Measurements from ENCODE around the gene IL18R1. TPM values are rescaled to one million over a fixed set of nuclear protein-coding genes. Genes with fewer than 3 reads are reported as not detected.
A peak's percentile ranks its signal among the peaks of the same experiment; 100 is the strongest.

Gene IL18R1
- total RNA-seq, 6 donors from 2014 or later: 9.4 to 46.9 (median 34.8) TPM

DNA sequence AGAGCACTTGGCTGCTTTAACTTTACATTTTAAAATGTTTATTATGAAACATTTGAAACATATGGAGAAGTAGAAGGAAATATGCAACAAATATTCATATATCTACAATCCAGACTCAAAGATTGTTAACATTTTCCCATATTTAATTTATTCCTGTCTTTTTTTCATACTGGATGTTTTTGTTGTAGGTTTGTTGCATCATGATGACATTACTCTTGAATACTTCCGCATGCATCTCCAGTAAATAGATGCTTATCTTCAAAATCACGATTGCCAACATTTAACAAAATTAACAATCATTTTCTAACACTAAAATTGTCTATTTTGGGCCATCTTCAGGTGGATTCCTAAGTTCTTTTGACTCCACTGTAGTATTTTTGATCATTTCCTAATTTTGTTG, 46.3 kb downstream of the IL18R1 start:
- Histone ChIP-seq H3K9me3 (no peaks in the 10 kb centered on the region), H3K27me3 (no peaks in the 10 kb centered on the region), H3K4me1 (no peaks in the 10 kb centered on the region), H3K36me3 (peaks cover 0 to 3% (median 0%) of the 10 kb centered on the region in 4 donors), H3K27ac (no peak overlapping the region), H3K4me3 (no peak overlapping the region)
- TF ChIP-seq POLR2AphosphoS5 (IDR thresholded peaks at IDR 0.05): no peak
- no peak for TF ChIP-seq EP300 (IDR thresholded peaks at IDR 0.05)
- DNase-seq (no peak), ATAC-seq (ENCODE audit: low FRiP score in 2 of 2) (no peak)
- 86 to 88% methylated on average over 2 of the region's 2 CpGs for WGBS, 2 donors

DNA sequence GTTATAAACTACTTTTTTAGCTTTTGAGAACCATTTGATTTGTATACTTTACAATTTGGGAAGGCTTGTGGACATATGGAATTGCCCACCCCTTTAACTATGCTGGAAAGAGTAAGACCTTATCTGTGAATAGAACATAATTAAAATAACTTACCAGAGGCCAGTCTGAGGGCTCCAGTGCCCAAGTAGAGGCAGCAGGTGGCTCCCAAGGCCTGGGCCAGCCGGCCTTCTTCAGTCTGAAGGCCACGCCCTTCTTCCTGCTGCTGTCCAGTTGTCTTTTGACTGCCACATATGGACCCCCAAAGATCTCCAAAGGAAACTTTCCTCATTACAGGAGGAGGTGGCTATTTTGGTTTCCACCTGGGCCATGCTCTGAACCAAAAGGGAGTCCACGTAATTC, 55.4 kb downstream of the IL18R1 start:
- no peak overlapping the region for H3K27ac ChIP-seq
- H3K9me3 ChIP-seq: no peaks in the 10 kb centered on the region
- H3K36me3 ChIP-seq: no peaks in the 10 kb centered on the region
- no peak overlapping the region for H3K4me3 ChIP-seq
- no peak for TF ChIP-seq POLR2A (IDR thresholded peaks at IDR 0.05)
- TF ChIP-seq, protein P1, sequence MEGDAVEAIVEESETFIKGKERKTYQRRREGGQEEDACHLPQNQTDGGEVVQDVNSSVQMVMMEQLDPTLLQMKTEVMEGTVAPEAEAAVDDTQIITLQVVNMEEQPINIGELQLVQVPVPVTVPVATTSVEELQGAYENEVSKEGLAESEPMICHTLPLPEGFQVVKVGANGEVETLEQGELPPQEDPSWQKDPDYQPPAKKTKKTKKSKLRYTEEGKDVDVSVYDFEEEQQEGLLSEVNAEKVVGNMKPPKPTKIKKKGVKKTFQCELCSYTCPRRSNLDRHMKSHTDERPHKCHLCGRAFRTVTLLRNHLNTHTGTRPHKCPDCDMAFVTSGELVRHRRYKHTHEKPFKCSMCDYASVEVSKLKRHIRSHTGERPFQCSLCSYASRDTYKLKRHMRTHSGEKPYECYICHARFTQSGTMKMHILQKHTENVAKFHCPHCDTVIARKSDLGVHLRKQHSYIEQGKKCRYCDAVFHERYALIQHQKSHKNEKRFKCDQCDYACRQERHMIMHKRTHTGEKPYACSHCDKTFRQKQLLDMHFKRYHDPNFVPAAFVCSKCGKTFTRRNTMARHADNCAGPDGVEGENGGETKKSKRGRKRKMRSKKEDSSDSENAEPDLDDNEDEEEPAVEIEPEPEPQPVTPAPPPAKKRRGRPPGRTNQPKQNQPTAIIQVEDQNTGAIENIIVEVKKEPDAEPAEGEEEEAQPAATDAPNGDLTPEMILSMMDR (IDR thresholded peaks at IDR 0.05): no peak
- no peak for TF ChIP-seq EP300 (IDR thresholded peaks at IDR 0.05)
- no peak for TF ChIP-seq POLR2AphosphoS5 (IDR thresholded peaks at IDR 0.05)
- H3K27me3 ChIP-seq: no peaks in the 10 kb centered on the region
- ATAC-seq (ENCODE audit: low FRiP score in 2 of 2) (no peak), DNase-seq (no peak)
- 81 to 96% methylated on average over 3 of the region's 3 CpGs for WGBS, 2 donors
- H3K4me1 ChIP-seq: no peaks in the 10 kb centered on the region

DNA sequence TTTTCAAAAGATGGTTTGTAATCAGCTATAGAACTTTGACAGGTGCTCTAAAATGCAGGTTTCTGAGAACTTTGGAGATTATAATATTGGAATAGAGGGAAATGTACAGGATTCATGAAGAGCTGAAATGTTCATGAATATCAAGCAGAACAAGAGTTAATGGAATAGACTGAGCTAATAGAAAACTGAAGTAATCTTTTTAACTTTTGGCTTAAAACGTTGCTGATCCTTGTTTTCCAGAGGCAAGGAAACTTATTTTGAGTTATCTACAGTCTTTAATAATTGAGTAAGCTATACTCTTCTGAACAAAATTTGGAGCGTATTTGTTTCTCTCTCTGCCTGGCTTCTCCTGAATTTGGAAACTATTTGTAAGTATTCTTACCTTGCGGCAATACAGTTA, 56.6 kb downstream of the IL18R1 start:
- no peak for TF ChIP-seq POLR2AphosphoS5 (IDR thresholded peaks at IDR 0.05)
- TF ChIP-seq, protein P1 (IDR thresholded peaks at IDR 0.05): no peak
- Histone ChIP-seq H3K27me3 (no peaks in the 10 kb centered on the region), H3K36me3 (no peaks in the 10 kb centered on the region), H3K4me3 (no peak overlapping the region), H3K9me3 (no peaks in the 10 kb centered on the region), H3K4me1 (no peaks in the 10 kb centered on the region), H3K27ac (no peak overlapping the region)
- DNase-seq (no peak), ATAC-seq (ENCODE audit: low FRiP score in 2 of 2) (no peak)
- 84 to 91% methylated on average over 3 of the region's 3 CpGs for WGBS, 2 donors

DNA sequence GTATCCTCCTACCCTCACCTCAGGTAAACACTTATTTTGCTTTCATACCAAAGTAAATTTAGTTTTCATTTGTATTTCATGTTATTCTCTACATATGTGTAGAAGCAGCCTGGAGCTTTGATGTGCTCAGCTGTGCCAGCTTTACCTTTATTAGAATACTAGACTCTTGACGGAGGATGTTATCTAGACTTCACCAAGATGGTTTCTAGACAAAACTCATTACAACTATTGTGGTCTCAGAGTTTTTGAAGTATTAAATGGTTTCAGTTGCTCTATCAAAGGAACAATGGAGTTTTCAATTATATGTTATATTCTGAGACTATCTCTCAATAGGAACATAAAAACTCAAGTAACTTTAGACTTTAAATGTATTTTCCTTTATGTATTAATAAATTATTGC, 62.4 kb downstream of the IL18R1 start:
- Histone ChIP-seq H3K4me3 (no peak overlapping the region), H3K4me1 (no peaks in the 10 kb centered on the region), H3K9me3 (no peaks in the 10 kb centered on the region), H3K27ac (peak overlapping the region; percentile 32 to 79 (median 48)), H3K27me3 (no peaks in the 10 kb centered on the region), H3K36me3 (no peaks in the 10 kb centered on the region)
- 79 to 85% methylated on average over 1 of the region's 1 CpG for WGBS, 2 donors
- no peak for TF ChIP-seq POLR2AphosphoS5 (IDR thresholded peaks at IDR 0.05)
- no peak for TF ChIP-seq POLR2A (IDR thresholded peaks at IDR 0.05)
- no peak for TF ChIP-seq EP300 (IDR thresholded peaks at IDR 0.05)
- TF ChIP-seq, protein P1 (IDR thresholded peaks at IDR 0.05): no peak
- no peak for ATAC-seq (ENCODE audit: low FRiP score in 2 of 2)
- no peak for DNase-seq

GRCh38 chr2:102418421-102418961, 62.9 kb downstream of the IL18R1 start:
- no peak for ATAC-seq (ENCODE audit: low FRiP score in 2 of 2)
- no peaks in the 10 kb centered on the region for H3K27me3 ChIP-seq
- H3K4me3 ChIP-seq: no peak overlapping the region
- WGBS, 2 donors: 32 to 46% methylated on average over 2 of the region's 2 CpGs
- TF ChIP-seq POLR2AphosphoS5 (IDR thresholded peaks at IDR 0.05) (no peak), POLR2A (IDR thresholded peaks at IDR 0.05) (no peak), EP300 (IDR thresholded peaks at IDR 0.05) (no peak)
- TF ChIP-seq, protein P1 (IDR thresholded peaks at IDR 0.05): no peak
- no peaks in the 10 kb centered on the region for H3K36me3 ChIP-seq
- no peak for DNase-seq
- no peaks in the 10 kb centered on the region for H3K4me1 ChIP-seq
- peak overlapping the region in 3 of 4 donors; percentile 13 to 79 (median 58) for H3K27ac ChIP-seq
- no peaks in the 10 kb centered on the region for H3K9me3 ChIP-seq
